ENCODE measurements around the gene CCDC80.

The CCDC80 gene

DNA sequence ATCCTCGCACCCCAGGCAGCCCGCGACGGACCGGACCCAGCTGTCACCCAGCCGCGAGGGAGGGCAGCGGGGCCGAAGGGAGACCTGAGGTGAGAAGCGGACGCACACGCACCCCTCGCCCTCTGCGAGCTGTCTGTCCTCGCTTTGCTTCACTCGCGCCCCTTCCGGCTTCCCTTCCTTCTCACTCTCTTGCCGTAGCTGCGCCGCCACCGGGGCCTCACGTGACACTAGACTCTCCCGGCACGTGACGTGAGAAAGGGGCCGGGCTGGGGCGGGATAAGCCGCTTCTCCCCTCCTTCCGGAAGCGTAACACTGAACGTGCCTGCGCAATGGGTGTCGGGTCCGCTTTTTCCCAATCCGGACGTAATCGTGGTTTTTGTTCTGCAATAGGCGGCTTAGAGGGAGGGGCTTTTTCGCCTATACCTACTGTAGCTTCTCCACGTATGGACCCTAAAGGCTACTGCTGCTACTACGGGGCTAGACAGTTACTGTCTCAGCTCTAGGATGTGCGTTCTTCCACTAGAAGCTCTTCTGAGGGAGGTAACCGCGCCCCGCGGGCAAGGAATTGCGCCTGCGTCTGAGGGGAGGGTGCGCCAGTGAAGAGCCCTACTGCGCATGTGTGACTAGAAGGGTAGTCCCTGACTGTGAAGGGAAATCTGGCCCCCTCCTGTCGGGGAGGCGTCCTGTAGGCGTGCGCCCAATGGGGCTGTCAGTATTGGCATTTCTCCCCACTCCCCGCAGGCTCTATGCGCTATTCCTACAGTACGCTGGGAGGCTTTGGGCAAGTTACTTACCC lies 79.0 kb downstream of the CCDC80 start, which contains the start of the genes ATG3 and SLC35A5:
TSS of gene ATG3 (minus strand) at position 229 of the 796 bp plus-strand sequence. CDS start 434 bp downstream, outside the sequence.
TSS of gene SLC35A5 (plus strand) at position 312 of the 796 bp plus-strand sequence. CDS start 1,359 bp downstream, outside the sequence.
- peak; percentile 99 for DNase-seq (ENCODE audit: low spot score)
- TF ChIP-seq, protein P1, sequence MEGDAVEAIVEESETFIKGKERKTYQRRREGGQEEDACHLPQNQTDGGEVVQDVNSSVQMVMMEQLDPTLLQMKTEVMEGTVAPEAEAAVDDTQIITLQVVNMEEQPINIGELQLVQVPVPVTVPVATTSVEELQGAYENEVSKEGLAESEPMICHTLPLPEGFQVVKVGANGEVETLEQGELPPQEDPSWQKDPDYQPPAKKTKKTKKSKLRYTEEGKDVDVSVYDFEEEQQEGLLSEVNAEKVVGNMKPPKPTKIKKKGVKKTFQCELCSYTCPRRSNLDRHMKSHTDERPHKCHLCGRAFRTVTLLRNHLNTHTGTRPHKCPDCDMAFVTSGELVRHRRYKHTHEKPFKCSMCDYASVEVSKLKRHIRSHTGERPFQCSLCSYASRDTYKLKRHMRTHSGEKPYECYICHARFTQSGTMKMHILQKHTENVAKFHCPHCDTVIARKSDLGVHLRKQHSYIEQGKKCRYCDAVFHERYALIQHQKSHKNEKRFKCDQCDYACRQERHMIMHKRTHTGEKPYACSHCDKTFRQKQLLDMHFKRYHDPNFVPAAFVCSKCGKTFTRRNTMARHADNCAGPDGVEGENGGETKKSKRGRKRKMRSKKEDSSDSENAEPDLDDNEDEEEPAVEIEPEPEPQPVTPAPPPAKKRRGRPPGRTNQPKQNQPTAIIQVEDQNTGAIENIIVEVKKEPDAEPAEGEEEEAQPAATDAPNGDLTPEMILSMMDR (IDR thresholded peaks at IDR 0.05) = no peak
- H3K27ac ChIP-seq = peak within 1 kb of the TSS; percentile 96 to 100

DNA sequence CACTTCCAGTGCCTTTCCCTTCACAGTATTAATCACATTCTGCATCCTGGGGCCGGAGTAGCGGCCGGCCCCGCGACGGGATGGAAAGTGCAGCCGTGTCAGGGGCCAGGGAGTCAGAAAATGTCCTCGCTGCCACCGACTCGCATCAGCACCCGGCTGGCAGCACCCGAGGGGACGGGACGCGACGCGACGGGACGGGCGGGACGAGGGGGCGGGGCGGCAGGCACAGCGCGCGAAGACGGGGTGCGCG lies 79.5 kb downstream of the CCDC80 start:
- TF ChIP-seq, protein P1 (IDR thresholded peaks at IDR 0.05) = no peak
- Histone ChIP-seq H3K27ac (peak overlapping the region; percentile 96 to 100), H3K4me3 (peak overlapping the region; percentile 97)
- no peak for DNase-seq (ENCODE audit: low spot score)

More for the DNA sequence above, 79.0 kb downstream of the CCDC80 start, which contains the start of the genes ATG3 and SLC35A5:
- H3K4me3 ChIP-seq = peak within 1 kb of the TSS; percentile 97

DNA sequence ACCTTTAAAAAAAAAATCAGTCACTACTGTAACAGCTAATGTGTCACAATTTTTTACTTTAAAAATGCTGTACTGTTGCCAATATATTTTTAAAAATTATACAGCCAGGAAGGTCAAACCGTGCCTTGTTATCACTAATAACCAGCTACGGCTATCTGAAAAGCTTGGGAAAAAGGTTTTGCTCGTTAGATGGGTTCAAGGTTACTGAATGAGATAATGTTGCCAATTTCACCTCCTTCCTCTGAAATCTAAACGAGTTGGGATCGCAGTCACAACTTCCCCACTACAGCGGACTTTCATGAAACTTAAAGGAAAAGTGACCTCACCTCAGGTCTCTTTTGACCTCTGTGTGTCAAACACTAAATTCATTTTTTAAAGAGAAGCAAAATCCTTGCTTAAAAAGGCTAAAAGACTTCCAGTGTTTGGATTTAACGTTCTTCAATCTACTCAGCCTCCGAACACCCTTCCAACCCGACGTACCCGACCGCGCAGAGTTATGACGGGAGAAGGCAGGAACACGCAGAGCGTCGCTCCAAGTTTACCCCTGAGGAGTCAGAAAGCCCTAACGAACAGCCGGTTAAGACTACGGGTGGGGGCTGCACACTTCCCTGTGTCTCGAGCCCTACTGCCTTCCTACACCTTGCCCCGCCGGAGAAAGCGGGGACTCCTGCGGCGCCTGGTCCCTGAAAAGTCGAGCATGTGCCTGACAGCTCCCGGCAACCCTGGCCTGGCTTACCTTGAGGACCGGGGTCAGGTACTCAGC lies 80.0 kb downstream of the CCDC80 start:
- Histone ChIP-seq H3K27ac (peak overlapping the region; percentile 96 to 100), H3K4me3 (peak overlapping the region; percentile 97)
- TF ChIP-seq, protein P1 (IDR thresholded peaks at IDR 0.05) = no peak
- peak; percentile 78 for DNase-seq (ENCODE audit: low spot score)

DNA sequence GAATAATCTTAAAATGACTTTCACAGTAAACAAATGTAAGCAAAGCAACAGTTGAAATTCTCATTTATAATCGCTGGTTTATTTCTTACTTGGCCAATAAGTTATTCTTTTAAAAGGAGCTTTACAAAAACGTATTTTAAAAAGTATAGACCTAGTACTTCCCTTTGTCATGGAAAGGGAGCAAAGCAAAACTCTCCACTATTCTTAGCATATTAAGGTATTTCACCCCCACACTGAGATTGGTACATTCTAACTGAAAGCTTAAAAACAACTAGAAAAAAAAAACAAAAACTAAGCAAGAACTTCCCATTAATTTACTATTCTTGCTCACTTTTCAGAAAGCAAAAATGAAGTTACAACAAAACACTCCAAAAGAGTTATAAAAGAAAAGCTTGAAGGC lies 80.6 kb downstream of the CCDC80 start:
- TF ChIP-seq, protein P1 (IDR thresholded peaks at IDR 0.05) = no peak
- peak overlapping the region in 1 of 2 donors; percentile 96 for H3K27ac ChIP-seq

DNA sequence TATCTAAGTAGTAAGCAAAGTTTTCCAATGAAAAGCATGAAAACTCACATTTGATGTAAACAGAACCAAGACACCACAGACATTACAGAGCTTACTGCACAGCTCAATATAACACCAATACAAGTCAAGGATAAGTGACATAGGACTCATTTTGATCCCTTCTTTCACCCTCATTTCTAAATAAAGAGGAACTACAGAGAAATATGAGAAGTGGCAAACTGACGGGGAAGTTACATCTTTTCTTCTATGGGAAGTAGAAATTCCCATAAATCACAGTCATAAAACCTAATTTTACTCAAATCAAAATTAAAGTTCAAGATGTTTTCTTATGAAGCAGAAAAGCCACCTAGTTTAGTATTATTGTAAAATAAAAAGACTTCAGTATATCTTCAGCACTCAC lies 83.0 kb downstream of the CCDC80 start:
- no peak overlapping the region for H3K4me3 ChIP-seq
- TF ChIP-seq, protein P1 (IDR thresholded peaks at IDR 0.05) = no peak
- no peak for DNase-seq (ENCODE audit: low spot score)
- no peak overlapping the region for H3K27ac ChIP-seq

More for the DNA sequence above, 80.6 kb downstream of the CCDC80 start:
- no peak for DNase-seq (ENCODE audit: low spot score)
- H3K4me3 ChIP-seq = peak overlapping the region; percentile 97

DNA sequence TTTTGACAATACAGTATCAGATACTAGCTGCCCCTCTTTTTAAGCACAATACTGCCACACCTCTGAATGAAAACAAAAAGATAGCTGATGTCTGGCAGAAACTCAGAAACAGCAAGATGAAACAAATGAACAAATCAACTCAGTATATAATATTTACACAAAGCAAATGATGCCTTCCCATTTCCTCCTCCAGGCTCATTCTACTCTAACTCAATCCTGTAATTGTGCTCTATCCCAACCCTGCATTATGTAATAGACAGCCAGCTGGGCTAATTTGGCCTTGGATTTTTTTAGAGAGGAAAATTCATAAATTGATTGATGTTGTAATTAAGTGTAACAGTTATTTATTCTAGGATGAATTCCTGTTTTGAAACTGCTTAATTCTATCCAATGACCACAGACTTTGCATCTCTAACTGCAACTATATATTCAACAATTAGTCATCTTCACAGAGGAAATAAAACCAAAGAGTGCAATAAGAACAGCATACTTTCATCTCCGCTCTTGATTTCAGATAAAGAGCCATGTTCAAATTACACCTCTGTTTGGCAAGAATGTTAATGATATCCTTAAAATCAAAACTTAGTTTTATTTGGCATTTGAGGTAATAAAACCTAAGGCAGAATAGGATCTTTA lies 85.3 kb downstream of the CCDC80 start:
- TF ChIP-seq, protein P1 (IDR thresholded peaks at IDR 0.05) = no peak
- no peak for DNase-seq (ENCODE audit: low spot score)
- H3K4me3 ChIP-seq = no peak overlapping the region
- H3K27ac ChIP-seq = no peak overlapping the region
